G401 (cell line): Measurements from ENCODE around the gene GCM1. TPM values are rescaled to one million over a fixed set of nuclear protein-coding genes. Genes with fewer than 3 reads are reported as not detected.
"Not testable (repeated sequence)": the region's sequence is repeated elsewhere in the genome, so short reads cannot be mapped to it uniquely, and the experiment has no call there.

Experiments used
- DNase-seq: peaks from one replicate; pipeline ENCODE4 v3.0.0-alpha.2; 2015; ENCODE audit warnings: low spot score
- in situ Hi-C: cut with HindIII; loops from 2 replicates; pipeline ENCODE4 v1.10.0; 2016; ENCODE audit warnings: low sequenced_read_pairs, mixed read lengths
- total RNA-seq: library from RNA; depleted of rRNA; stranded (reverse); fragments of >200 nt; shearing (Covaris generic); gene quantifications from 2 replicates; pipeline ENCODE4 v1.2.3, GENCODE V29; 2014

Gene GCM1
- total RNA-seq, 1 experiment from 2014 or later = not detected

- in situ Hi-C loops, DNase-seq: not testable (repeated sequence)
Measured at GRCh38 chr6:53155279-53155678, 6.6 kb upstream of the GCM1 start.

- no peak for DNase-seq
- in situ Hi-C loops = no loop called here
Measured at GRCh38 chr6:53154794-53155193, 6.2 kb upstream of the GCM1 start.

DNA sequence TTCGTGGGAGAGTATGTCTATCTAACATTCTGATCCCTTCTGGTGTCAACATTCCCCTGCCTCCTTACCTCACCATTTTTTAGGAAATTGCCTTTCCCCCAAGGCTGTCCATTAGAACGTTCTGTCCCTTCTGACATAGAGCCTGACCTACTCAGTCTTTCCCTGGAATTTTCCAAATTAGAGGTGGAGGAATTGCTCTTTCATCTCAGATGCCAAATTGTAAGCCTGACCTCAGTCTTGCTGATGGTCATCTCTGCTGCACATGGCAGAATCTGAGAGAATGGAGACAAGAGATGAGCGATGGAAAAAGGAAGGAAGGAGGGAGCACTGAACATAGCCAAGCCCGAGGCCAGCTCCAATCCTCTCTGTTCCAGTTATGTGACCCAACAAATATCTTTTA lies 5.4 kb upstream of the GCM1 start:
- no peak for DNase-seq
- in situ Hi-C loops = no loop called here

- in situ Hi-C loops = no loop called here
- no peak for DNase-seq
Measured at GRCh38 chr6:53152576-53152975, 3.9 kb upstream of the GCM1 start.

GRCh38 chr6:53151676-53152075 lies 3.0 kb upstream of the GCM1 start:
- no peak for DNase-seq
- in situ Hi-C loops = no loop called here

- DNase-seq = no peak
- in situ Hi-C loops = no loop called here
Measured at GRCh38 chr6:53144802-53145201, 3.8 kb downstream of the GCM1 start.

GRCh38 chr6:53143710-53144109 lies 4.9 kb downstream of the GCM1 start:
- no peak for DNase-seq
- in situ Hi-C loops = no loop called here

- DNase-seq = no peak
- in situ Hi-C loops = no loop called here
Measured at GRCh38 chr6:53142810-53143209, 5.8 kb downstream of the GCM1 start.

GRCh38 chr6:53139841-53140413 lies 8.7 kb downstream of the GCM1 start:
- DNase-seq = no peak
- in situ Hi-C loops = no loop called here

GRCh38 chr6:53136000-53136609 lies 12.5 kb downstream of the GCM1 start:
- in situ Hi-C loops = no loop called here
- no peak for DNase-seq

- DNase-seq = no peak
- in situ Hi-C loops = no loop called here
Measured at GRCh38 chr6:53134601-53135235, 13.9 kb downstream of the GCM1 start.

GRCh38 chr6:53133961-53134360 lies 14.7 kb downstream of the GCM1 start:
- no peak for DNase-seq
- in situ Hi-C loops = no loop called here

- no peak for DNase-seq
- in situ Hi-C loops = no loop called here
Measured at GRCh38 chr6:53130569-53131290, 17.9 kb downstream of the GCM1 start.

- in situ Hi-C loops = no loop called here
- no peak for DNase-seq
Measured at GRCh38 chr6:53128842-53129241, 19.8 kb downstream of the GCM1 start.

GRCh38 chr6:53125276-53125675 lies 23.4 kb downstream of the GCM1 start:
- in situ Hi-C loops = no loop called here
- DNase-seq = no peak

DNA sequence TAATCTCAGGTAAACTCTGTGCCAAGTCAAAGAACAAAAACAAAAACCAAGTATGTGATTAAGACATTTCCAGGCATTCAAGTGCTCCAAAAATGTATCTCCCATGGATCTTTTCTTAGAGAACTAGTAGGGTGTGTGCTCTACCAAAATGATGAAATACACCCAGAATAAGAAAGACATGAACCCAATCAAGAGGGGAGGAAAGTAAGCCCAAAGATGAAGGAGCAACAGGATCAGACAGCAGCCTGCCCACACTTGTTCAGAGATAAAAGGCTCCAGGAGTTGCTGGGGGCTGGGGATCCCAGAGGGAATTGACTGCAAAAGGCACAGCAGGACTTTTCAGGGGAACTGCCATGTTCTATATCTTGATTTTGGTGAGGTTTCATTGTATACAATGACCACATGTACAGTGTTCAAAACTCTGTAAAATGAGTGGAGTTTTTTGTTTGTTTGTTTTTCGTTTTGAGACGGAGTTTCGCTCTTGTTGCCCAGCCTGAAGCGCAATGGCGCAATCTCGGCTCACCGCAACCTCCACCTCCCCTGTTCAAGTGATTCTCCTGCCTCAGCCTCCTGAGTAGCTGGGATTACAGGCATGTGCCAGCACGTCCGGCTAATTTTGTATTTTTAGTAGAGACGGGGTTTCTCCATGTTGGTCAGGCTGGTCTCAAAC lies 24.4 kb downstream of the GCM1 start:
- in situ Hi-C loops = no loop called here
- no peak for DNase-seq

DNA sequence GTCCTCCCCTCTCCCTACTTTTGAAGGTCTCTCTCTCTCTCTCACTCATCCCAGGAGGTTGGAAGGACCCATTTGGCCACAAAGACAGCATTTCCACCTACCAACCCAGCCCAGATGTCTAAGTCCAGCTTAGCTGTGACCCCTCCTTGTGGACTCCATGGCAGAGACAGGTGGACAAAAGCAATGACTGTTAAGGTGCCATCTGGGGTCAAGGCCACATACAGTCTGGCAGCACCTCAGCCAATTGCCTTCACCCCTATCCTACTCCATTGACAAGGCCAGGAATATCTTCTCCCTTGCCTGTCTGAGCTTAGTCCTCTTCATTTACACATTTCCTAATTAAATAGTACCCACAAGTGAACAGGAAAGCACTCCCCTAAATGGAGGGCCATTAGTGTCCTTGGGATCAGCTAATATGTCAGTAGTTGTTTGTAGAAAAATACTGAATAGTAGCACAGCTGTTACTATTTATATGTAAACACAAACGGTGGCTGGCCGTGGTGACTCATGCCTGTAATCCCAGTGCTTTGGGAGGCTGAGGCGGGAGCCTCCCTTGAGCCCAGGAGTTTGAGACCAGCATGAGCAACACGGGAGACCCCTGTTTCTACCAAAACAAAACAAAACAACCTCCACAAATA lies 28.8 kb downstream of the GCM1 start:
- in situ Hi-C loops = no loop called here

GRCh38 chr6:53119349-53119748 lies 29.3 kb downstream of the GCM1 start:
- no peak for DNase-seq
- in situ Hi-C loops = no loop called here

More for the DNA sequence above, 28.8 kb downstream of the GCM1 start:
- no peak for DNase-seq

DNA sequence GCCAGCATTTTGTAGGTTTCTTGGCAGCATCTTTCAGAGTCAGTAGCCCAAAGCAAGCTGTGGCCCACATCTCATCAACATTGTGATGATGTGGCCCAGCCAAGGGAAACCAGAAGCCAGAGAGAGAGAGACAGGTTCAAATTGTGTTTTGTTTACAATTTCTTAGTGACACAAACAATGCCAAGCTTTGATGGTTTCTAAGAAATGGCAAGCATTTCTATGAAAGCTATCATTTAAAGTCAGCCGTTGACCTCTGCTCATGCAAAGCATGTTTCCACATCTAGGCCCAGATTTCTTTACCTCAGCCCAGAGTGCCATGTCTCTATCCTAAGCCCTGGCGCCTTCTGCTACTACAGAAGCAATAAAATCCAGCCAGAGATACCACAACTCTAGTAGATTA lies 32.9 kb downstream of the GCM1 start:
- in situ Hi-C loops = no loop called here
- no peak for DNase-seq
